DND-41 (cell line): ENCODE data around the gene TRMT10A.
A peak's percentile ranks its signal among the peaks of the same experiment; 100 is the strongest.

Source experiments
- ATAC-seq: fragments of 200-7000 bp; cut with Tn5 transposase; 3 replicates; pipeline ENCODE4 v1.9.1; 2021; ENCODE audit warnings: low read depth; ENCODE audit not compliant: insufficient read depth
- DNase-seq: peaks from one replicate; pipeline ENCODE4 v3.0.0-alpha.2; 2020
- H2AFZ ChIP-seq: 2 replicates; pipeline ENCODE4 v1.6.0; 2012; ENCODE audit warnings: low read depth, low read length
- H3K27ac ChIP-seq: 2 replicates; pipeline ENCODE4 v1.5.1; 2012; ENCODE audit warnings: low read length, inconsistent platforms
- H3K27me3 ChIP-seq: fragments of 200-600 bp; sonication (generic); 2 replicates; pipeline ENCODE4 v1.6.0; 2012; ENCODE audit warnings: low read length, mild to moderate bottlenecking, inconsistent platforms; ENCODE audit not compliant: insufficient read depth, poor library complexity
- H3K36me3 ChIP-seq: 2 replicates; pipeline ENCODE4 v1.5.1; 2012; ENCODE audit warnings: low read length, inconsistent platforms; ENCODE audit not compliant: insufficient read depth
- H3K4me1 ChIP-seq: 2 replicates; pipeline ENCODE4 v1.5.1; 2012; ENCODE audit warnings: mild to moderate bottlenecking, low read length; ENCODE audit not compliant: insufficient read depth
- H3K4me2 ChIP-seq: 2 replicates; pipeline ENCODE4 v1.6.0; 2012; ENCODE audit warnings: mild to moderate bottlenecking, moderate library complexity, low read length, inconsistent platforms; ENCODE audit not compliant: insufficient read depth
- H3K4me3 ChIP-seq, 2 experiments: fragments of 200-600 bp in 1 of 2; shearing (Covaris generic) in 1 of 2; 2 replicates each; pipeline ENCODE4 v1.5.1; 2012 to 2016; ENCODE audit warnings: inconsistent platforms in 2 of 2, low read length in 2 of 2, mild to moderate bottlenecking in 2 of 2, low read depth in 1 of 2, moderate library complexity in 1 of 2
- H3K79me2 ChIP-seq: 2 replicates; pipeline ENCODE4 v1.6.0; 2012; ENCODE audit warnings: low read length, inconsistent platforms; ENCODE audit not compliant: insufficient read depth
- H3K9ac ChIP-seq: 2 replicates; pipeline ENCODE4 v1.6.0; 2012; ENCODE audit warnings: low read depth, mild to moderate bottlenecking, inconsistent platforms, low read length, moderate library complexity
- H3K9me3 ChIP-seq: 2 replicates; pipeline ENCODE4 v1.5.1; 2012; ENCODE audit warnings: low read length, moderate library complexity, mild to moderate bottlenecking, inconsistent platforms; ENCODE audit not compliant: insufficient read depth, severe bottlenecking
- H4K20me1 ChIP-seq: 2 replicates; pipeline ENCODE4 v1.6.0; 2012; ENCODE audit warnings: low read length; ENCODE audit not compliant: insufficient read depth
- CTCF ChIP-seq: IDR thresholded peaks from 2 replicates; pipeline ENCODE4 v1.5.1; 2012; ENCODE audit warnings: borderline replicate concordance, low read length, moderate library complexity, mild to moderate bottlenecking; ENCODE audit not compliant: poor library complexity, severe bottlenecking; ENCODE audit errors: extremely low read depth
- EZH2 ChIP-seq: IDR thresholded peaks from 3 replicates; pipeline ENCODE4 v1.6.1; 2012; ENCODE audit warnings: borderline replicate concordance, low read depth, mild to moderate bottlenecking, moderate library complexity, low read length, inconsistent platforms; ENCODE audit not compliant: severe bottlenecking

The TRMT10A gene

GRCh38 chr4:99572527-99573240, 8.8 kb upstream of the TRMT10A start:
- Histone ChIP-seq H3K27me3 (peaks cover 12% of the 10 kb centered on the region), H3K4me3 (no peak overlapping the region), H3K9me3 (no peaks in the 10 kb centered on the region), H3K9ac (no peak overlapping the region), H3K4me1 (no peaks in the 10 kb centered on the region), H4K20me1 (no peaks in the 10 kb centered on the region), H3K79me2 (no peaks in the 10 kb centered on the region), H3K36me3 (no peaks in the 10 kb centered on the region), H2AFZ (no peak overlapping the region), H3K4me2 (no peak overlapping the region), H3K27ac (no peak overlapping the region)
- TF ChIP-seq EZH2 (no peak), CTCF (no peak)
- ATAC-seq (no peak), DNase-seq (no peak)

GRCh38 chr4:99571883-99572282, 8.0 kb upstream of the TRMT10A start:
- Histone ChIP-seq H3K4me2 (no peak overlapping the region), H3K36me3 (no peaks in the 10 kb centered on the region)

GRCh38 chr4:99564921-99565320, 1.1 kb upstream of the TRMT10A start:
- H3K27ac ChIP-seq = no peak overlapping the region
- peaks cover 18% of the 10 kb centered on the region for H3K4me1 ChIP-seq
- no peak overlapping the region for H3K9ac ChIP-seq
- no peaks in the 10 kb centered on the region for H3K9me3 ChIP-seq
- ATAC-seq (no peak), DNase-seq (no peak)
- no peaks in the 10 kb centered on the region for H4K20me1 ChIP-seq
- TF ChIP-seq CTCF (no peak), EZH2 (no peak)
- no peaks in the 10 kb centered on the region for H3K36me3 ChIP-seq
- peak overlapping the region; percentile 95 for H2AFZ ChIP-seq
- H3K27me3 ChIP-seq = peaks cover 5% of the 10 kb centered on the region
- 0 out of 4 replicates have a peak overlapping the region, but pooled peaks of 1 of the 2 experiments have one; percentile 92 for H3K4me3 ChIP-seq
- H3K79me2 ChIP-seq = peaks cover 9% of the 10 kb centered on the region
- peak overlapping the region; percentile 84 for H3K4me2 ChIP-seq

More at GRCh38 chr4:99571883-99572282, 8.0 kb upstream of the TRMT10A start:
- no peak for ATAC-seq
- no peaks in the 10 kb centered on the region for H3K79me2 ChIP-seq
- H3K9me3 ChIP-seq = no peaks in the 10 kb centered on the region
- H3K27ac ChIP-seq = no peak overlapping the region
- no peak for DNase-seq
- no peak overlapping the region for H2AFZ ChIP-seq
- no peaks in the 10 kb centered on the region for H3K4me1 ChIP-seq
- peaks cover 17% of the 10 kb centered on the region for H3K27me3 ChIP-seq
- H4K20me1 ChIP-seq = no peaks in the 10 kb centered on the region
- H3K4me3 ChIP-seq = no peak overlapping the region
- TF ChIP-seq EZH2 (no peak), CTCF (no peak)
- no peak overlapping the region for H3K9ac ChIP-seq
